A673 (cell line): ENCODE data around the gene CEP63. TPM values are rescaled to one million over a fixed set of nuclear protein-coding genes. Genes with fewer than 3 reads are reported as not detected.

Experiments
- BruUV-seq: library from RNA; stranded (reverse); fragments of 400-500 nt; replicated peaks from 2 replicates; lab custom pipeline; 2021; lab: Mats Ljungman, UMichigan
- CTCF ChIA-PET: fragments of 300-600 bp; sonication (Branson Sonifier 250); formaldehyde crosslinking; loops from one replicate; lab custom pipeline; 2022; ENCODE audit warnings: antibody characterized with exemption; lab: Charles Lee
- POLR2A ChIA-PET: fragments of 300-600 bp; sonication (Branson Sonifier 250); formaldehyde crosslinking; loops from one replicate; lab custom pipeline; 2022; ENCODE audit warnings: antibody characterized with exemption; ENCODE audit not compliant: low non-redundant PET; lab: Charles Lee
- DNase-seq: peaks from one replicate; pipeline ENCODE4 v3.0.0-alpha.2; 2015; ENCODE audit warnings: low spot score
- H3K27ac ChIP-seq: fragments of 200-600 bp; sonication (generic); 2 replicates; pipeline ENCODE4 v1.5.1; 2016; ENCODE audit warnings: mixed run types, low read depth, mild to moderate bottlenecking, mixed read lengths, antibody characterized with exemption, low read length; ENCODE audit not compliant: poor library complexity, severe bottlenecking
- H3K27me3 ChIP-seq: fragments of 200-600 bp; sonication (generic); replicated peaks from 2 replicates; pipeline ENCODE4 v1.6.1; 2017; ENCODE audit warnings: mixed run types, low read depth, mild to moderate bottlenecking, mixed read lengths, antibody characterized with exemption, low read length; ENCODE audit not compliant: insufficient read depth, poor library complexity
- H3K36me3 ChIP-seq: fragments of 200-600 bp; sonication (generic); 2 replicates; pipeline ENCODE4 v1.6.1; 2016; ENCODE audit warnings: mixed run types, mild to moderate bottlenecking, mixed read lengths, antibody characterized with exemption, low read length; ENCODE audit not compliant: insufficient read depth, poor library complexity, severe bottlenecking
- H3K4me1 ChIP-seq: fragments of 200-600 bp; sonication (generic); 2 replicates; pipeline ENCODE4 v1.6.1; 2017; ENCODE audit warnings: mixed run types, mild to moderate bottlenecking, mixed read lengths, antibody characterized with exemption, low read length; ENCODE audit not compliant: insufficient read depth, poor library complexity, severe bottlenecking
- H3K4me3 ChIP-seq: fragments of 200-600 bp; sonication (generic); 2 replicates; pipeline ENCODE4 v1.5.1; 2016; ENCODE audit warnings: low read depth, mixed run types, mild to moderate bottlenecking, mixed read lengths, low read length; ENCODE audit not compliant: poor library complexity, severe bottlenecking
- H3K9me3 ChIP-seq: fragments of 200-600 bp; sonication (generic); 2 replicates; pipeline ENCODE4 v1.6.1; 2016; ENCODE audit warnings: mixed run types, low read depth, mild to moderate bottlenecking, mixed read lengths, antibody characterized with exemption, low read length; ENCODE audit not compliant: poor library complexity, severe bottlenecking
- EZH2 ChIP-seq: fragments of 200-600 bp; sonication (generic); IDR thresholded peaks from 2 replicates; pipeline ENCODE4 v1.6.1; 2017; ENCODE audit warnings: borderline replicate concordance, low read depth, mild to moderate bottlenecking, mixed read lengths, antibody characterized with exemption, low read length; ENCODE audit not compliant: poor library complexity, severe bottlenecking
- intact Hi-C: fragments of 100-400 bp; cut with micrococcal nuclease; formaldehyde crosslinking; loops from one replicate; pipeline ENCODE4 v1.10.0; 2022; ENCODE audit not compliant: unreplicated experiment
- total RNA-seq: library from RNA; stranded (reverse); gene quantifications from 2 replicates; pipeline ENCODE4 v1.2.3, GENCODE V29; 2021
- TF ChIP-seq, protein P1 (sequence below): fragments of 300-800, 200-600 bp; sonication (generic); conservative IDR thresholded peaks from 2 replicates; pipeline ENCODE4 v1.5.1; 2017; ENCODE audit warnings: low read depth, mild to moderate bottlenecking, antibody characterized with exemption, low read length, moderate library complexity, mixed read lengths

The CEP63 gene
- total RNA-seq, 1 experiment from 2014 or later: 29.2 TPM

DNA sequence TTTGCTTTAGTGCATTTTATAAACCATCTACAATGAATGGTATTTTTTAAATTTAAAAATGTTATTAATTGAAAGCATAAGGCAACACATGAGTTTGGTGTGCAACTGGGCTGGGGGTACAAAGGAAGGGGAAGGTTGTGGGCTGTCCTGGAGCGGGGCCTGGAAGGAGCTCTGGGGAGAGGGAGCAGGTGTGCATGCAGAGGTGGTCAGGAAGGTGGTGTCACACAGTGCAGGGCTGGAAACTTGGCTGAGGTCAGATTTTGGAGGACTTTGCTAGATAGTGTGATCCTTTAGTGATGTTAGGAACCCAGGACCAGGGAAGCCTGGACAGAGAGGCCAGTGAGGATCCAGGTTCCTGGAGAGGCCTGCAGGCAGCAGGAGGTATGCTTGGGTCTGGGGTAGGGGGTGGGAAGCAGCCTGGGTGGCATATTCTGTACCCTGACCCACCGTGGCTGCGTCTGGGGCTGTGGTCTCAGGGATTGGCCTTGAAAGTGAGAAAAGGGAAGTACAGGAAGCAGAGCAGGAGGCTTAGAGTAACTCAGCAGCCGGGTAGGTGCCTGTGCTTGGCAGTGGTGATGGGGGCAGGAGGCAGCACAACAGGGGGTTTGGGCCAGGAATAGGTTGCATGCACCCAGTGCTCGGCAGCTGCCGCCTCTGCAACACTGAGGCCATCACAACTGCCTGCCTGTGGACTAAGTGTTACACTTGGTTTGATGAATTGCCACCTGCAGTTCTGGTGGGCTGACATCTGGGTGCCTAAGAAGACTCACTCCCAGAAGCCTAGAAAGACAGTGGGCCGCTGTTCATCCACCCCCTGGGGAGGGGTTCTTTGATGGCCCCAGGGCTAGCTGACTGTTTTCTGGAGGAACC lies 132.0 kb downstream of the CEP63 start:
- intact Hi-C loops: no loop called here
- POLR2A ChIA-PET: no interaction called here

DNA sequence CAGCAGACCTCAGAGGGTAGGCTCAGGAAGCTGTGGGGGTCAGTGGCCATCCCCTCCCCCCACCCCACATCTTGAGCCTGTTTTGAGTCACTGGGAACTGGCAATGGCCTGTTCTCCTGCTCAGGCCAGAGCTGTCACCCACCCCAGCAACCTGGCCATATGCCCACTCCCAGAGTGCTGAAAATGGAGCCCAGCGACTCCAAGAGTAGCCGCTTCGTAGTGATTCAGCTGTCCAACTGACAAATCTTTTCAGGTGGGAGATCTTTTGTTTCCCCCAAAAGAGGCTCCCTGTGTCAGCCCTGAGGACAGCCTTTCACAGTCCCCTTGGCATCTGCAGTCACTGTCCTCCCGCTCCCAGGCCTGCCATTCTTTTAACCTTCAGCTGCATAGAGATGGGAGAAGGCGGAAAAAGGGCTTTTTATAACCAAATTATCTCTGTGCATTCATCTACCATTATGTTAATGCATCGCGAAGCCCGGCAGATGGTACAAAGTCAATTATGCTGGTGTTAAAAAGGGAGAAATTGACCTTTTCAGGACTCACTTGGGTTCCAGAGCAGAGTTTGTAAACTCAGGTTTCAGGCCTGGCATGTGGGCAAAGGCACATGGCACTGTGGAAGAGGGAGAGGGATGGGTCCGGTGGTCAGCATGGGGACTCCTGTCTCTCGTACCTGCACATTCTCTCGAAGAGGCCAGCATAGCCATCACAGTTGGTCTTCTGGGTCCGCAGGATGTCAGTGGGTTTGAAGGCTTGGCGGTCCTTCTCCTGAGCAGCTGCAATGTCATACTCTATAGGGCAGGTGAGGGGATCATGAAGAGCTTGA lies 132.8 kb downstream of the CEP63 start:
- intact Hi-C loops: no loop called here
- POLR2A ChIA-PET: no interaction called here
- no TSS peak for BruUV-seq
- no peak overlapping the region for H3K4me3 ChIP-seq
- H3K36me3 ChIP-seq: no peaks in the 10 kb centered on the region
- H3K9me3 ChIP-seq: no peaks in the 10 kb centered on the region
- no peaks in the 10 kb centered on the region for H3K27me3 ChIP-seq
- H3K4me1 ChIP-seq: no peaks in the 10 kb centered on the region
- no peak overlapping the region for H3K27ac ChIP-seq
- no peak for TF ChIP-seq EZH2
- TF ChIP-seq, protein P1, sequence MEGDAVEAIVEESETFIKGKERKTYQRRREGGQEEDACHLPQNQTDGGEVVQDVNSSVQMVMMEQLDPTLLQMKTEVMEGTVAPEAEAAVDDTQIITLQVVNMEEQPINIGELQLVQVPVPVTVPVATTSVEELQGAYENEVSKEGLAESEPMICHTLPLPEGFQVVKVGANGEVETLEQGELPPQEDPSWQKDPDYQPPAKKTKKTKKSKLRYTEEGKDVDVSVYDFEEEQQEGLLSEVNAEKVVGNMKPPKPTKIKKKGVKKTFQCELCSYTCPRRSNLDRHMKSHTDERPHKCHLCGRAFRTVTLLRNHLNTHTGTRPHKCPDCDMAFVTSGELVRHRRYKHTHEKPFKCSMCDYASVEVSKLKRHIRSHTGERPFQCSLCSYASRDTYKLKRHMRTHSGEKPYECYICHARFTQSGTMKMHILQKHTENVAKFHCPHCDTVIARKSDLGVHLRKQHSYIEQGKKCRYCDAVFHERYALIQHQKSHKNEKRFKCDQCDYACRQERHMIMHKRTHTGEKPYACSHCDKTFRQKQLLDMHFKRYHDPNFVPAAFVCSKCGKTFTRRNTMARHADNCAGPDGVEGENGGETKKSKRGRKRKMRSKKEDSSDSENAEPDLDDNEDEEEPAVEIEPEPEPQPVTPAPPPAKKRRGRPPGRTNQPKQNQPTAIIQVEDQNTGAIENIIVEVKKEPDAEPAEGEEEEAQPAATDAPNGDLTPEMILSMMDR: no peak
- DNase-seq: no peak
- CTCF ChIA-PET: no interaction called here

More for the DNA sequence above, 132.0 kb downstream of the CEP63 start:
- Histone ChIP-seq H3K9me3 (no peaks in the 10 kb centered on the region), H3K27ac (no peak overlapping the region), H3K4me3 (no peak overlapping the region), H3K36me3 (no peaks in the 10 kb centered on the region), H3K4me1 (no peaks in the 10 kb centered on the region), H3K27me3 (no peaks in the 10 kb centered on the region)
- CTCF ChIA-PET: no interaction called here
- TF ChIP-seq, protein P1: no peak
- no peak for TF ChIP-seq EZH2
- no peak for DNase-seq
- no TSS peak for BruUV-seq

DNA sequence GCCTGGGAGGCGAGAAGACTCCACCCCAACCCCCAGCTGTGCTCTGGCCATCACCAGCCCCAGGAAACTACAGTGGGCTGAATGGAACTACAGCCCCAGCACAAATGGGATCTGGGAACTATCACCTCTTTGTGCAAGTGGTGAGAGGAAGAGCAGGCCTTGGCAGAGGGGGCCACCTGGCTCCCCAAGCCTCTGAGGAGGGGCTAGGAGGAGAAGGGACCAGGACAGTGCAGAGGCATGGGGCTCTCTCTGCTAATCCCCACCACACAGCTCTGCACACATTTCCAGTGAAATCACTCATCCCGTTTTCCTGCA lies 133.4 kb downstream of the CEP63 start:
- TF ChIP-seq, protein P1: no peak
- no peak for TF ChIP-seq EZH2
- H3K4me1 ChIP-seq: no peaks in the 10 kb centered on the region
- BruUV-seq: no TSS peak
- ChIA-PET CTCF (no interaction called here), POLR2A (no interaction called here)
- H3K4me3 ChIP-seq: no peak overlapping the region
- H3K27ac ChIP-seq: no peak overlapping the region
- H3K36me3 ChIP-seq: no peaks in the 10 kb centered on the region
- no peaks in the 10 kb centered on the region for H3K9me3 ChIP-seq
- no peaks in the 10 kb centered on the region for H3K27me3 ChIP-seq
- no peak for DNase-seq
- intact Hi-C loops: no loop called here
